HCT116 (cell line): ENCODE measurements around the gene THSD7B. TPM values are rescaled to one million over a fixed set of nuclear protein-coding genes. Genes with fewer than 3 reads are reported as not detected.

Source experiments
- ATAC-seq: fragments of 200-7000 bp; cut with Tn5 transposase; 2 replicates; pipeline ENCODE4 v1.9.1; 2020; ENCODE audit warnings: mild to moderate bottlenecking, moderate library complexity
- BruUV-seq: library from RNA; stranded (reverse); fragments of 400-500 nt; replicated peaks from 2 replicates; lab custom pipeline; 2021; lab: Mats Ljungman, UMichigan
- CTCF ChIA-PET: fragments of 300-600 bp; sonication (Branson Sonifier 250); formaldehyde crosslinking; loops from one replicate; lab custom pipeline; 2021; ENCODE audit warnings: antibody characterized with exemption; lab: Charles Lee
- POLR2A ChIA-PET: fragments of 300-600, 350-600 bp; sonication (Branson Sonifier 250); formaldehyde crosslinking; loops from one replicate; lab custom pipeline; 2021; ENCODE audit warnings: antibody characterized with exemption; lab: Charles Lee
- RAD21 ChIA-PET, 2 experiments: fragments of 300-600 bp; sonication (Branson Sonifier 250); formaldehyde crosslinking; loops; one replicate each; lab custom pipeline; 2023; ENCODE audit warnings: low total read pairs in 2 of 2; ENCODE audit not compliant: uncharacterized antibody in 2 of 2, unreplicated experiment in 2 of 2, low non-redundant PET in 1 of 2; lab: Charles Lee
- DNase-seq: peaks from one replicate; pipeline ENCODE4 v3.0.0-alpha.2; 2010; ENCODE audit warnings: low read depth, low spot score
- H2AFZ ChIP-seq: fragments of 200-600 bp; shearing (Covaris generic), sonication (generic); 2 replicates; pipeline ENCODE4 v1.6.1; 2017; ENCODE audit warnings: low read depth, mixed run types, mixed read lengths, antibody characterized with exemption, low read length; ENCODE audit not compliant: poor library complexity, severe bottlenecking
- H3K27ac ChIP-seq: 2 replicates; pipeline ENCODE4 v1.5.1; 2012; ENCODE audit warnings: low read depth, low read length
- H3K27me3 ChIP-seq: fragments of 200-600 bp; sonication (generic); 2 replicates; pipeline ENCODE4 v1.6.1; 2016; ENCODE audit warnings: mixed run types, low read length, mixed read lengths; ENCODE audit not compliant: insufficient read depth
- H3K36me3 ChIP-seq, 2 experiments: fragments of 200-500 bp in 1 of 2; fragments of 200-600 bp in 1 of 2; sonication (Bioruptor generic) in 1 of 2; sonication (generic) in 1 of 2; 2 replicates each; pipeline versions ENCODE4 v1.5.1 to v1.6.1; 2014 to 2016; ENCODE audit warnings: low read length in 2 of 2, inconsistent platforms in 1 of 2, mixed read lengths in 1 of 2, mixed run types in 1 of 2; ENCODE audit not compliant: insufficient read depth in 2 of 2, control insufficient read depth in 1 of 2
- H3K4me1 ChIP-seq, 2 experiments: fragments of 200-600 bp in 1 of 2; sonication (generic) in 1 of 2; 2 replicates each; pipeline versions ENCODE4 v1.5.1 to v1.6.1; 2012 to 2017; ENCODE audit warnings: low read length in 2 of 2, inconsistent platforms in 1 of 2, mild to moderate bottlenecking in 1 of 2, mixed read lengths in 1 of 2, mixed run types in 1 of 2, moderate library complexity in 1 of 2; ENCODE audit not compliant: insufficient read depth in 2 of 2, control insufficient read depth in 1 of 2
- H3K4me2 ChIP-seq: fragments of 200-600 bp; sonication (generic); 2 replicates; pipeline ENCODE4 v1.6.1; 2017; ENCODE audit warnings: mixed run types, low read length, mixed read lengths
- H3K4me3 ChIP-seq, 2 experiments: fragments of 200-600 bp in 1 of 2; sonication (generic) in 1 of 2; replicated peaks in 1 of 2; 2 replicates each; pipeline ENCODE4 v1.5.1; 2011 to 2016; ENCODE audit warnings: low read length in 2 of 2, control low read depth in 1 of 2, low read depth in 1 of 2, mild to moderate bottlenecking in 1 of 2, mixed read lengths in 1 of 2, mixed run types in 1 of 2
- H3K79me2 ChIP-seq: fragments of 200-600 bp; sonication (generic); 2 replicates; pipeline ENCODE4 v1.6.1; 2017; ENCODE audit warnings: mild to moderate bottlenecking, mixed run types, low read length, moderate library complexity, mixed read lengths; ENCODE audit not compliant: insufficient read depth
- H3K9ac ChIP-seq: fragments of 200-600 bp; sonication (generic); 2 replicates; pipeline ENCODE4 v1.6.1; 2016; ENCODE audit warnings: low read length, mixed read lengths
- H3K9me2 ChIP-seq: fragments of 200-600 bp; sonication (generic), shearing (Covaris generic); 2 replicates; pipeline ENCODE4 v1.6.1; 2017; ENCODE audit warnings: mixed run types, mild to moderate bottlenecking, moderate library complexity; ENCODE audit not compliant: insufficient read depth
- H3K9me3 ChIP-seq, 2 experiments: fragments of 200-500 bp in 1 of 2; fragments of 200-600 bp in 1 of 2; sonication (Bioruptor generic) in 1 of 2; sonication (generic) in 1 of 2; 2 replicates each; pipeline ENCODE4 v1.6.1; 2014 to 2017; ENCODE audit warnings: low read length in 2 of 2, mixed read lengths in 2 of 2, inconsistent platforms in 1 of 2, low read depth in 1 of 2, mild to moderate bottlenecking in 1 of 2, mixed run types in 1 of 2, moderate library complexity in 1 of 2; ENCODE audit not compliant: control insufficient read depth in 1 of 2, insufficient read depth in 1 of 2
- H4K20me1 ChIP-seq: fragments of 200-600 bp; sonication (generic), shearing (Covaris generic); 2 replicates; pipeline ENCODE4 v1.6.1; 2017; ENCODE audit warnings: mixed run types, mild to moderate bottlenecking, moderate library complexity; ENCODE audit not compliant: insufficient read depth
- ATF3 ChIP-seq: IDR thresholded peaks from 2 replicates; pipeline ENCODE4 v1.6.1; 2012
- EZH2phosphoT487 ChIP-seq: fragments of 200-600 bp; IDR thresholded peaks from 2 replicates; pipeline ENCODE4 v1.6.1; 2018; ENCODE audit warnings: antibody characterized with exemption, borderline replicate concordance
- FOSL1 ChIP-seq: IDR thresholded peaks from 2 replicates; pipeline ENCODE4 v1.6.1; 2012; ENCODE audit warnings: low read depth
- JUND ChIP-seq: IDR thresholded peaks from 2 replicates; pipeline ENCODE4 v1.6.1; 2012
- POLR2AphosphoS5 ChIP-seq: IDR thresholded peaks from 2 replicates; pipeline ENCODE4 v1.6.1; 2011; ENCODE audit warnings: mild to moderate bottlenecking, low read depth, low read length, moderate library complexity
- REST ChIP-seq: IDR thresholded peaks from 2 replicates; pipeline ENCODE4 v1.6.1; 2012; ENCODE audit warnings: low read depth
- SRF ChIP-seq: IDR thresholded peaks from 2 replicates; pipeline ENCODE4 v1.6.1; 2012; ENCODE audit warnings: low read depth
- ZFX ChIP-seq: fragments of 450-650 bp; IDR thresholded peaks from 2 replicates; pipeline ENCODE4 v1.6.1; 2017
- intact Hi-C: fragments of 100-400 bp; cut with micrococcal nuclease; formaldehyde crosslinking; loops from 2 replicates; pipeline ENCODE4 v1.10.0; 2022
- total RNA-seq: library from RNA; stranded (reverse); gene quantifications from one replicate; pipeline ENCODE4 v1.2.1, GENCODE V29; 2021; ENCODE audit not compliant: unreplicated experiment

Gene THSD7B
- total RNA-seq, 1 experiment from 2014 or later: not detected

- no peaks in the 10 kb centered on the region for H3K4me1 ChIP-seq
- ATAC-seq: no peak
- H3K9ac ChIP-seq: no peak overlapping the region
- RAD21 ChIA-PET: no interaction called here
- H3K9me3 ChIP-seq: no peaks in the 10 kb centered on the region
- no peak for DNase-seq
- H3K79me2 ChIP-seq: no peaks in the 10 kb centered on the region
- POLR2A ChIA-PET: no interaction called here
- intact Hi-C loops: loop anchor here (10.0 kb wide), 1 partner anchor 1248 kb away; no protein-coding TSS in a partner anchor
- H3K4me3 ChIP-seq: no peak overlapping the region
- H3K27ac ChIP-seq: no peak overlapping the region
- no peak for TF ChIP-seq JUND
- no peak for TF ChIP-seq POLR2AphosphoS5
- TF ChIP-seq ZFX: no peak
- no peak for TF ChIP-seq EZH2phosphoT487
- TF ChIP-seq FOSL1: no peak
- TF ChIP-seq ATF3: no peak
- no peaks in the 10 kb centered on the region; the same call in 1 of the 2 replicates for H3K27me3 ChIP-seq
- no peak overlapping the region for H2AFZ ChIP-seq
- no TSS peak for BruUV-seq
- no peaks in the 10 kb centered on the region for H3K36me3 ChIP-seq
- H4K20me1 ChIP-seq: no peaks in the 10 kb centered on the region
- no peak overlapping the region for H3K4me2 ChIP-seq
- CTCF ChIA-PET: no interaction called here
- no peaks in the 10 kb centered on the region for H3K9me2 ChIP-seq
Measured at GRCh38 chr2:137672989-137673552, 907.7 kb downstream of the THSD7B start.

- H3K4me3 ChIP-seq: no peak overlapping the region
- H3K4me1 ChIP-seq: no peaks in the 10 kb centered on the region
- no peak for TF ChIP-seq POLR2AphosphoS5
- TF ChIP-seq SRF: no peak
- no peak for TF ChIP-seq REST
- TF ChIP-seq JUND: no peak
- TF ChIP-seq ZFX: no peak
- no peak overlapping the region for H3K27ac ChIP-seq
- H3K79me2 ChIP-seq: no peaks in the 10 kb centered on the region
- ChIA-PET RAD21 (no interaction called here), POLR2A (no interaction called here), CTCF (no interaction called here)
- intact Hi-C loops: loop anchor here (10.0 kb wide), 1 partner anchor 1250 kb away; no protein-coding TSS in a partner anchor
- no peaks in the 10 kb centered on the region for H4K20me1 ChIP-seq
- no peak for ATAC-seq
- no peak for DNase-seq
- H3K9ac ChIP-seq: no peak overlapping the region
- H3K9me2 ChIP-seq: no peaks in the 10 kb centered on the region
- BruUV-seq: no TSS peak
- H3K27me3 ChIP-seq: no peaks in the 10 kb centered on the region
- no peak overlapping the region for H3K4me2 ChIP-seq
- no peak overlapping the region for H2AFZ ChIP-seq
- no peaks in the 10 kb centered on the region for H3K9me3 ChIP-seq
- H3K36me3 ChIP-seq: no peaks in the 10 kb centered on the region
Measured at GRCh38 chr2:137674991-137675390, 909.6 kb downstream of the THSD7B start.
